PC-3 (cell line): ENCODE results near the gene CCNDBP1.

ENCODE experiments used
- EZH2phosphoT487 ChIP-seq: fragments of 300-600 bp; sonication (generic); IDR thresholded peaks from 2 replicates; pipeline ENCODE4 v1.6.1; 2018; ENCODE audit warnings: mild to moderate bottlenecking, antibody characterized with exemption, low read length, borderline replicate concordance
- TF ChIP-seq, protein P1 (sequence below): fragments of 300-600 bp; sonication (generic); conservative IDR thresholded peaks from 2 replicates; pipeline ENCODE4 v1.5.1; 2017; ENCODE audit warnings: antibody characterized with exemption, low read depth, mild to moderate bottlenecking, low read length

- TF ChIP-seq, protein P1, sequence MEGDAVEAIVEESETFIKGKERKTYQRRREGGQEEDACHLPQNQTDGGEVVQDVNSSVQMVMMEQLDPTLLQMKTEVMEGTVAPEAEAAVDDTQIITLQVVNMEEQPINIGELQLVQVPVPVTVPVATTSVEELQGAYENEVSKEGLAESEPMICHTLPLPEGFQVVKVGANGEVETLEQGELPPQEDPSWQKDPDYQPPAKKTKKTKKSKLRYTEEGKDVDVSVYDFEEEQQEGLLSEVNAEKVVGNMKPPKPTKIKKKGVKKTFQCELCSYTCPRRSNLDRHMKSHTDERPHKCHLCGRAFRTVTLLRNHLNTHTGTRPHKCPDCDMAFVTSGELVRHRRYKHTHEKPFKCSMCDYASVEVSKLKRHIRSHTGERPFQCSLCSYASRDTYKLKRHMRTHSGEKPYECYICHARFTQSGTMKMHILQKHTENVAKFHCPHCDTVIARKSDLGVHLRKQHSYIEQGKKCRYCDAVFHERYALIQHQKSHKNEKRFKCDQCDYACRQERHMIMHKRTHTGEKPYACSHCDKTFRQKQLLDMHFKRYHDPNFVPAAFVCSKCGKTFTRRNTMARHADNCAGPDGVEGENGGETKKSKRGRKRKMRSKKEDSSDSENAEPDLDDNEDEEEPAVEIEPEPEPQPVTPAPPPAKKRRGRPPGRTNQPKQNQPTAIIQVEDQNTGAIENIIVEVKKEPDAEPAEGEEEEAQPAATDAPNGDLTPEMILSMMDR: no peak
- TF ChIP-seq EZH2phosphoT487: no peak
These were observed 31.9 kb upstream of the CCNDBP1 start for GRCh38 chr15:43153269-43153668.
